ENCODE results near the gene TBC1D1. TPM values are rescaled to one million over a fixed set of nuclear protein-coding genes. Genes with fewer than 3 reads are reported as not detected.

The TBC1D1 gene
- total RNA-seq, 5 donors from 2014 or later (not counting 1 experiment from before 2014, with no cell fraction given): 46.3 to 58.1 (median 47.6) TPM

- DNase-seq (no peak), ATAC-seq (replicated peaks in 1 of 4) (peak in 1 of 4 experiments; percentile 27)
- Mint-ChIP-seq H3K27ac (peak overlapping the region in 1 of 2 donors; percentile 55), H3K9me3 (no peaks in the 10 kb centered on the region), H3K4me3 (no peak overlapping the region), H3K36me3 (peaks cover 5% of the 10 kb centered on the region), H3K4me1 (peaks cover 52 to 68% (median 66%) of the 10 kb centered on the region in 3 donors), H3K27me3 (no peaks in the 10 kb centered on the region)
- ChIA-PET CTCF (interaction anchor here in 1 of 2 donors (0.6 to 0.8 kb wide), 2 partner anchors 17 to 111 kb away, joined by 4 to 9 read pairs; no protein-coding TSS in a partner anchor), POLR2A (interaction anchor here in 1 of 2 donors (0.6 kb wide), 1 partner anchor 217 kb away, joined by 4 read pairs; no protein-coding TSS in a partner anchor)
- peaks cover 3 to 27% of the 10 kb centered on the region in 2 experiments for H3K4me1 ChIP-seq (ENCODE audit: control insufficient read depth in 1 of 2, extremely low read depth in 1 of 2, insufficient read depth in 2 of 2, low read length in 2 of 2)
- no peaks in the 10 kb centered on the region for H3K9me3 ChIP-seq
- H3K27me3 ChIP-seq (replicated peaks in 1 of 2; ENCODE audit: control insufficient read depth in 2 of 2, extremely low read depth in 1 of 2, insufficient read depth in 2 of 2, low read length in 1 of 2): no peaks in the 10 kb centered on the region
- H3K27ac ChIP-seq (ENCODE audit: low read length): no peak overlapping the region
- WGBS (ENCODE audit: insufficient coverage): no CpG with 5 or more reads among the region's 3 CpGs
- peaks cover 0 to 3% of the 10 kb centered on the region in 2 donors for H3K36me3 ChIP-seq (ENCODE audit: control insufficient read depth in 2 of 2, extremely low read depth in 1 of 2, insufficient read depth in 1 of 2, low read length in 1 of 2)
- H3K4me3 ChIP-seq (ENCODE audit: control insufficient read depth in 1 of 2, extremely low read depth in 1 of 2, low read length in 1 of 2): no peak overlapping the region
Measured at GRCh38 chr4:38002451-38003071, 111.7 kb downstream of the TBC1D1 start.

- peak in 3 of 4 experiments; percentile 34 to 71 (median 63) for ATAC-seq (replicated peaks in 1 of 4)
- peak in 2 of 35 experiments; percentile 5 to 45 for DNase-seq
- CTCF ChIA-PET: interaction anchor here in 1 of 2 donors (0.6 to 0.8 kb wide), 3 partner anchors 16 to 390 kb away, joined by 4 to 9 read pairs (median 6); no protein-coding TSS in a partner anchor
Measured at GRCh38 chr4:38003102-38003501, 112.2 kb downstream of the TBC1D1 start.

GRCh38 chr4:38003628-38004027 is 112.7 kb downstream of the TBC1D1 start:
- no peaks in the 10 kb centered on the region for H3K27me3 Mint-ChIP-seq
- no peak overlapping the region for H3K27ac ChIP-seq (ENCODE audit: low read length)
- CTCF ChIA-PET: interaction anchor here in 1 of 2 donors (0.6 to 0.8 kb wide), 2 partner anchors 16 to 391 kb away, joined by 4 to 6 read pairs; no protein-coding TSS in a partner anchor
- H3K4me3 Mint-ChIP-seq: no peak overlapping the region
- DNase-seq: no peak
- H3K4me3 ChIP-seq (ENCODE audit: control insufficient read depth in 1 of 2, extremely low read depth in 1 of 2, low read length in 1 of 2): no peak overlapping the region
- peaks cover 3% of the 10 kb centered on the region for H3K36me3 Mint-ChIP-seq
- H3K36me3 ChIP-seq (ENCODE audit: control insufficient read depth in 2 of 2, extremely low read depth in 1 of 2, insufficient read depth in 1 of 2, low read length in 1 of 2): peaks cover 0 to 3% of the 10 kb centered on the region in 2 donors
- POLR2A ChIA-PET: interaction anchor here (0.6 to 0.7 kb wide), 6 partner anchors 14 to 722 kb away, joined by 3 to 8 read pairs (median 4); no protein-coding TSS in a partner anchor
- H3K9me3 Mint-ChIP-seq: no peaks in the 10 kb centered on the region
- H3K4me1 ChIP-seq (ENCODE audit: control insufficient read depth in 1 of 2, extremely low read depth in 1 of 2, insufficient read depth in 2 of 2, low read length in 2 of 2): peaks cover 3 to 26% of the 10 kb centered on the region in 2 experiments
- peak overlapping the region in 1 of 2 donors; percentile 56 for H3K27ac Mint-ChIP-seq
- peaks cover 42 to 64% (median 61%) of the 10 kb centered on the region in 3 donors for H3K4me1 Mint-ChIP-seq
- no peak for ATAC-seq (replicated peaks in 1 of 4)
- no CpG with 5 or more reads among the region's 1 CpG for WGBS (ENCODE audit: insufficient coverage)
- no peaks in the 10 kb centered on the region for H3K9me3 ChIP-seq
- no peaks in the 10 kb centered on the region for H3K27me3 ChIP-seq (replicated peaks in 1 of 2; ENCODE audit: control insufficient read depth in 2 of 2, extremely low read depth in 1 of 2, insufficient read depth in 2 of 2, low read length in 1 of 2)

More at GRCh38 chr4:38003102-38003501, 112.2 kb downstream of the TBC1D1 start:
- Histone ChIP-seq H3K27ac (ENCODE audit: low read length) (no peak overlapping the region), H3K36me3 (ENCODE audit: control insufficient read depth in 2 of 2, extremely low read depth in 1 of 2, insufficient read depth in 1 of 2, low read length in 1 of 2) (peaks cover 0 to 3% of the 10 kb centered on the region in 2 donors), H3K9me3 (no peaks in the 10 kb centered on the region), H3K27me3 (replicated peaks in 1 of 2; ENCODE audit: control insufficient read depth in 2 of 2, extremely low read depth in 1 of 2, insufficient read depth in 2 of 2, low read length in 1 of 2) (no peaks in the 10 kb centered on the region), H3K4me3 (ENCODE audit: control insufficient read depth in 1 of 2, extremely low read depth in 1 of 2, low read length in 1 of 2) (no peak overlapping the region), H3K4me1 (ENCODE audit: control insufficient read depth in 1 of 2, extremely low read depth in 1 of 2, insufficient read depth in 2 of 2, low read length in 2 of 2) (peaks cover 3 to 29% of the 10 kb centered on the region in 2 experiments)
- Mint-ChIP-seq H3K9me3 (no peaks in the 10 kb centered on the region), H3K27ac (peak overlapping the region; percentile 14 to 56), H3K4me1 (peaks cover 47 to 65% (median 65%) of the 10 kb centered on the region in 3 donors), H3K36me3 (peaks cover 5% of the 10 kb centered on the region), H3K27me3 (no peaks in the 10 kb centered on the region), H3K4me3 (peak overlapping the region in 1 of 3 donors; percentile 39)
- no CpG with 5 or more reads among the region's 3 CpGs for WGBS (ENCODE audit: insufficient coverage)
- POLR2A ChIA-PET: interaction anchor here (0.6 kb wide), 4 partner anchors 150 to 721 kb away, joined by 3 to 8 read pairs (median 4); no protein-coding TSS in a partner anchor

- Histone ChIP-seq H3K36me3 (ENCODE audit: control insufficient read depth in 2 of 2, extremely low read depth in 1 of 2, insufficient read depth in 1 of 2, low read length in 1 of 2) (peaks cover 0 to 3% of the 10 kb centered on the region in 2 donors), H3K27ac (ENCODE audit: low read length) (no peak overlapping the region), H3K27me3 (replicated peaks in 1 of 2; ENCODE audit: control insufficient read depth in 2 of 2, extremely low read depth in 1 of 2, insufficient read depth in 2 of 2, low read length in 1 of 2) (no peaks in the 10 kb centered on the region), H3K4me3 (ENCODE audit: control insufficient read depth in 1 of 2, extremely low read depth in 1 of 2, low read length in 1 of 2) (no peak overlapping the region), H3K4me1 (ENCODE audit: control insufficient read depth in 1 of 2, extremely low read depth in 1 of 2, insufficient read depth in 2 of 2, low read length in 2 of 2) (peaks cover 3 to 26% of the 10 kb centered on the region in 2 experiments), H3K9me3 (no peaks in the 10 kb centered on the region)
- Mint-ChIP-seq H3K27ac (no peak overlapping the region), H3K4me1 (peaks cover 38 to 62% (median 59%) of the 10 kb centered on the region in 3 donors), H3K27me3 (no peaks in the 10 kb centered on the region), H3K9me3 (no peaks in the 10 kb centered on the region), H3K36me3 (peaks cover 3% of the 10 kb centered on the region), H3K4me3 (no peak overlapping the region)
- CTCF ChIA-PET: no interaction called here
- no peak for ATAC-seq (replicated peaks in 1 of 4)
- POLR2A ChIA-PET: interaction anchor here (0.6 to 0.7 kb wide), 2 partner anchors 14 to 72 kb away, joined by 3 to 6 read pairs; no protein-coding TSS in a partner anchor
- DNase-seq: no peak
- no CpG with 5 or more reads among the region's 3 CpGs for WGBS (ENCODE audit: insufficient coverage)
Measured at GRCh38 chr4:38004062-38004461, 113.2 kb downstream of the TBC1D1 start.

GRCh38 chr4:38004887-38005286 is 114.0 kb downstream of the TBC1D1 start:
- Mint-ChIP-seq H3K4me1 (peaks cover 31 to 56% (median 50%) of the 10 kb centered on the region in 3 donors), H3K27ac (peak overlapping the region in 1 of 2 donors; percentile 17), H3K36me3 (peaks cover 3% of the 10 kb centered on the region), H3K27me3 (no peaks in the 10 kb centered on the region), H3K9me3 (no peaks in the 10 kb centered on the region), H3K4me3 (no peak overlapping the region)
- DNase-seq (no peak), ATAC-seq (replicated peaks in 1 of 4) (no peak)
- ChIA-PET CTCF (no interaction called here), POLR2A (no interaction called here)
- 100% methylated on average over 1 of the region's 6 CpGs for WGBS (ENCODE audit: insufficient coverage)
- H3K4me3 ChIP-seq (ENCODE audit: control insufficient read depth in 1 of 2, extremely low read depth in 1 of 2, low read length in 1 of 2): no peak overlapping the region
- peaks cover 3 to 24% of the 10 kb centered on the region in 2 experiments for H3K4me1 ChIP-seq (ENCODE audit: control insufficient read depth in 1 of 2, extremely low read depth in 1 of 2, insufficient read depth in 2 of 2, low read length in 2 of 2)
- no peak overlapping the region for H3K27ac ChIP-seq (ENCODE audit: low read length)
- peaks cover 0 to 3% of the 10 kb centered on the region in 2 donors for H3K36me3 ChIP-seq (ENCODE audit: control insufficient read depth in 2 of 2, extremely low read depth in 1 of 2, insufficient read depth in 1 of 2, low read length in 1 of 2)
- no peaks in the 10 kb centered on the region for H3K27me3 ChIP-seq (replicated peaks in 1 of 2; ENCODE audit: control insufficient read depth in 2 of 2, extremely low read depth in 1 of 2, insufficient read depth in 2 of 2, low read length in 1 of 2)
- no peaks in the 10 kb centered on the region for H3K9me3 ChIP-seq

GRCh38 chr4:38005637-38006036 is 114.8 kb downstream of the TBC1D1 start:
- CTCF ChIA-PET: no interaction called here
- 89% methylated on average over 1 of the region's 3 CpGs for WGBS (ENCODE audit: insufficient coverage)
- Mint-ChIP-seq H3K36me3 (peaks cover 3% of the 10 kb centered on the region), H3K9me3 (no peaks in the 10 kb centered on the region), H3K27me3 (no peaks in the 10 kb centered on the region), H3K27ac (no peak overlapping the region), H3K4me1 (peaks cover 37 to 59% (median 52%) of the 10 kb centered on the region in 3 donors), H3K4me3 (no peak overlapping the region)
- ATAC-seq (replicated peaks in 1 of 4): no peak
- H3K27ac ChIP-seq (ENCODE audit: low read length): no peak overlapping the region
- H3K4me1 ChIP-seq (ENCODE audit: control insufficient read depth in 1 of 2, extremely low read depth in 1 of 2, insufficient read depth in 2 of 2, low read length in 2 of 2): peaks cover 3 to 24% of the 10 kb centered on the region in 2 experiments
- H3K27me3 ChIP-seq (replicated peaks in 1 of 2; ENCODE audit: control insufficient read depth in 2 of 2, extremely low read depth in 1 of 2, insufficient read depth in 2 of 2, low read length in 1 of 2): no peaks in the 10 kb centered on the region
- POLR2A ChIA-PET: no interaction called here
- DNase-seq: no peak
- peaks cover 0 to 3% of the 10 kb centered on the region in 2 donors for H3K36me3 ChIP-seq (ENCODE audit: control insufficient read depth in 2 of 2, extremely low read depth in 1 of 2, insufficient read depth in 1 of 2, low read length in 1 of 2)
- no peak overlapping the region for H3K4me3 ChIP-seq (ENCODE audit: control insufficient read depth in 1 of 2, extremely low read depth in 1 of 2, low read length in 1 of 2)
- no peaks in the 10 kb centered on the region for H3K9me3 ChIP-seq

All from T-cell (primary cell).